HG02884 (cell line): ENCODE measurements around the gene VKORC1L1.
"Not testable (repeated sequence)": the region's sequence is repeated elsewhere in the genome, so short reads cannot be mapped to it uniquely, and the experiment has no call there.

Experiments used
- ATAC-seq: cut with Tn5 transposase; IDR thresholded peaks from one replicate; pipeline ENCODE4 v1.9.1; 2021; ENCODE audit warnings: mild to moderate bottlenecking, moderate library complexity; ENCODE audit not compliant: unreplicated experiment

The VKORC1L1 gene

GRCh38 chr7:65884983-65885382, 12.1 kb downstream of the VKORC1L1 start:
- ATAC-seq: not testable (repeated sequence)

GRCh38 chr7:65885533-65885932, 12.7 kb downstream of the VKORC1L1 start:
- ATAC-seq: not testable (repeated sequence)

- not testable (repeated sequence) for ATAC-seq
Observed at GRCh38 chr7:65888434-65889156, 15.7 kb downstream of the VKORC1L1 start.

GRCh38 chr7:65889722-65890121, 16.8 kb downstream of the VKORC1L1 start:
- ATAC-seq: not testable (repeated sequence)

GRCh38 chr7:65892161-65892560, 19.3 kb downstream of the VKORC1L1 start:
- ATAC-seq: no peak

- no peak for ATAC-seq
Observed at GRCh38 chr7:65892835-65893234, 20.0 kb downstream of the VKORC1L1 start.

- no peak for ATAC-seq
Observed at GRCh38 chr7:65896279-65896870, 23.5 kb downstream of the VKORC1L1 start.

GRCh38 chr7:65897289-65897688, 24.4 kb downstream of the VKORC1L1 start:
- ATAC-seq: not testable (repeated sequence)

- peak; percentile 54 for ATAC-seq
Observed at GRCh38 chr7:65898677-65899447, 26.0 kb downstream of the VKORC1L1 start.

GRCh38 chr7:65902306-65902705, 29.4 kb downstream of the VKORC1L1 start:
- no peak for ATAC-seq

GRCh38 chr7:65907501-65908198, 34.8 kb downstream of the VKORC1L1 start:
- ATAC-seq: no peak

- ATAC-seq: no peak
Observed at GRCh38 chr7:65910237-65910636, 37.4 kb downstream of the VKORC1L1 start.

- ATAC-seq: no peak
Observed at GRCh38 chr7:65912237-65912636, 39.4 kb downstream of the VKORC1L1 start.

- ATAC-seq: no peak
Observed at GRCh38 chr7:65915921-65916657, 43.2 kb downstream of the VKORC1L1 start.

- no peak for ATAC-seq
Observed at GRCh38 chr7:65923316-65923715, 50.4 kb downstream of the VKORC1L1 start.

- no peak for ATAC-seq
Observed at GRCh38 chr7:65924193-65924592, 51.3 kb downstream of the VKORC1L1 start.

GRCh38 chr7:65925040-65925439, 52.2 kb downstream of the VKORC1L1 start:
- no peak for ATAC-seq

- ATAC-seq: no peak
Observed at GRCh38 chr7:65926588-65926987, 53.7 kb downstream of the VKORC1L1 start.

GRCh38 chr7:65927489-65928448, 54.9 kb downstream of the VKORC1L1 start:
- no peak for ATAC-seq
